Measurements from ENCODE around the gene MYO16. TPM values are rescaled to one million over a fixed set of nuclear protein-coding genes. Genes with fewer than 3 reads are reported as not detected.

The MYO16 gene
- polyA plus RNA-seq, 1 donor from 2014 or later, result 2.5 TPM

GRCh38 chr13:108760541-108760940 lies 131.1 kb downstream of the MYO16 start:
- Histone ChIP-seq H4K20me1 (ENCODE audit: insufficient read depth) (no peaks in the 10 kb centered on the region), H3K9ac (ENCODE audit: low read length) (no peak overlapping the region), H3K27ac (ENCODE audit: low read length) (no peak overlapping the region), H3K27me3 (ENCODE audit: insufficient read depth, low read depth, low read length) (no peaks in the 10 kb centered on the region), H3K4me3 (ENCODE audit: low read length) (no peak overlapping the region), H3K4me2 (ENCODE audit: low read length) (no peak overlapping the region), H2AFZ (ENCODE audit: low read depth, low read length) (no peak overlapping the region), H3K79me2 (replicated peaks; ENCODE audit: insufficient read depth, low read length) (no peaks in the 10 kb centered on the region), H3K36me3 (ENCODE audit: insufficient read depth, low read length) (no peaks in the 10 kb centered on the region), H3K9me3 (ENCODE audit: low read length) (no peaks in the 10 kb centered on the region), H3K9me2 (ENCODE audit: insufficient read depth, low read length) (no peaks in the 10 kb centered on the region), H3F3A (ENCODE audit: insufficient read depth, low read length, poor library complexity, severe bottlenecking) (no peaks in the 10 kb centered on the region)
- TF ChIP-seq REST (IDR thresholded peaks at IDR 0.05; ENCODE audit: borderline replicate concordance), result no peak
- no peak for TF ChIP-seq TAF1 (IDR thresholded peaks at IDR 0.05; ENCODE audit: low read depth)
- no peak for TF ChIP-seq EP300 (conservative IDR thresholded peaks at IDR 0.05; ENCODE audit: poor library complexity, severe bottlenecking)
- TF ChIP-seq EZH2 (IDR thresholded peaks at IDR 0.05; ENCODE audit: borderline replicate concordance, insufficient read depth, low read length, poor library complexity, severe bottlenecking), result no peak
- TF ChIP-seq POLR2AphosphoS5 (IDR thresholded peaks at IDR 0.05), result no peak
- TF ChIP-seq RAD21 (conservative IDR thresholded peaks at IDR 0.05), result no peak
- TF ChIP-seq MXI1 (conservative IDR thresholded peaks at IDR 0.05; ENCODE audit: poor library complexity, severe bottlenecking), result no peak

- Histone ChIP-seq H3K27me3 (ENCODE audit: insufficient read depth, low read depth, low read length) (no peaks in the 10 kb centered on the region), H4K20me1 (ENCODE audit: insufficient read depth) (no peaks in the 10 kb centered on the region), H3K9me2 (ENCODE audit: insufficient read depth, low read length) (no peaks in the 10 kb centered on the region), H3K4me2 (ENCODE audit: low read length) (no peak overlapping the region), H3K4me3 (ENCODE audit: low read length) (no peak overlapping the region), H2AFZ (ENCODE audit: low read depth, low read length) (no peak overlapping the region), H3K79me2 (replicated peaks; ENCODE audit: insufficient read depth, low read length) (no peaks in the 10 kb centered on the region), H3K9ac (ENCODE audit: low read length) (no peak overlapping the region), H3K9me3 (ENCODE audit: low read length) (no peaks in the 10 kb centered on the region), H3K27ac (ENCODE audit: low read length) (no peak overlapping the region), H3F3A (ENCODE audit: insufficient read depth, low read length, poor library complexity, severe bottlenecking) (no peaks in the 10 kb centered on the region), H3K36me3 (ENCODE audit: insufficient read depth, low read length) (no peaks in the 10 kb centered on the region)
- no peak for TF ChIP-seq EP300 (conservative IDR thresholded peaks at IDR 0.05; ENCODE audit: poor library complexity, severe bottlenecking)
- TF ChIP-seq MXI1 (conservative IDR thresholded peaks at IDR 0.05; ENCODE audit: poor library complexity, severe bottlenecking), result no peak
- TF ChIP-seq RAD21 (conservative IDR thresholded peaks at IDR 0.05), result no peak
- TF ChIP-seq CTCF (IDR thresholded peaks at IDR 0.05; ENCODE audit: poor library complexity, severe bottlenecking), result no peak
- no peak for TF ChIP-seq EZH2 (IDR thresholded peaks at IDR 0.05; ENCODE audit: borderline replicate concordance, insufficient read depth, low read length, poor library complexity, severe bottlenecking)
- TF ChIP-seq TAF1 (IDR thresholded peaks at IDR 0.05; ENCODE audit: low read depth), result no peak
- TF ChIP-seq REST (IDR thresholded peaks at IDR 0.05; ENCODE audit: borderline replicate concordance), result no peak
These were observed 138.6 kb downstream of the MYO16 start for GRCh38 chr13:108768035-108768434.

All from neural cell (in vitro differentiated cells).